Measurements from ENCODE around the gene PLCB1. TPM values are rescaled to one million over a fixed set of nuclear protein-coding genes. Genes with fewer than 3 reads are reported as not detected.
"Not testable (repeated sequence)": the region's sequence is repeated elsewhere in the genome, so short reads cannot be mapped to it uniquely, and the experiment has no call there.

The PLCB1 gene
- total RNA-seq, 1 donor from 2014 or later = 16.2 TPM

DNA sequence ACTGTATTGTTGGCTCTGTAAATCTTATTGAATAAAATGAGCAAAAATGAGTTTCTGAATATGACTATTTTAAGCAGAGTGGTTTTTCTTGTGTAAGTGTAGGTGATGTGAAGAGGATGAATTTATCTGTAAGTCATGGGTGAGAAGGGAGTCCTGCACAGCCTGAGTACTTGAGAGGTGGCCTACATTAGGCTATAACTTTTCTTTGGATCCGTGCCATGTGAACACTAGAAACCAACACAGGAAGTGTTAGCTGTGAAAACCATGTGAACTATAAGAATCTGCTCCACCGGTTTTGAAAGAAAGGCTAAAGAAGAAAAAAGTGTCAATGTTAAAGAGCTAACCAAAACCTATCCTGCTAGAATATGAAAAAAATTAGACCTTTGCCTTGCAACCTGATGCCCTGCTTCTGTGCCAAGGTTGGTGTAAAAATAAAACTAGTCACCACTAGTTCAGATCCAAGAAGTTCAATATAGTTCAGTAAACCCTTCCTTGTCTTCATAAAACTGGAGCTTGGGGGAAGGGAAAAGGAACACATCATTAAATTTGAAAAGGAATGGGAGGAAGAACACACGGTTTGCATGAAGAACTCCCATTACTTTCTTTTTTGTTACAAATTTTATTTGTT is 21.3 kb downstream of the PLCB1 start:
- Mint-ChIP-seq H3K27ac (no peak overlapping the region), H3K27me3 (no peaks in the 10 kb centered on the region), H3K4me1 (ENCODE audit: low read depth) (no peaks in the 10 kb centered on the region), H3K36me3 (ENCODE audit: insufficient read depth) (peaks cover 5% of the 10 kb centered on the region), H3K9me3 (ENCODE audit: low read depth) (peaks cover 6% of the 10 kb centered on the region), H3K4me3 (ENCODE audit: low read depth) (no peak overlapping the region)
- DNase-seq (ENCODE audit: low spot score, unreplicated experiment) = no peak
- no peak for TF ChIP-seq CTCF (IDR thresholded peaks at IDR 0.05; ENCODE audit: unreplicated experiment)

DNA sequence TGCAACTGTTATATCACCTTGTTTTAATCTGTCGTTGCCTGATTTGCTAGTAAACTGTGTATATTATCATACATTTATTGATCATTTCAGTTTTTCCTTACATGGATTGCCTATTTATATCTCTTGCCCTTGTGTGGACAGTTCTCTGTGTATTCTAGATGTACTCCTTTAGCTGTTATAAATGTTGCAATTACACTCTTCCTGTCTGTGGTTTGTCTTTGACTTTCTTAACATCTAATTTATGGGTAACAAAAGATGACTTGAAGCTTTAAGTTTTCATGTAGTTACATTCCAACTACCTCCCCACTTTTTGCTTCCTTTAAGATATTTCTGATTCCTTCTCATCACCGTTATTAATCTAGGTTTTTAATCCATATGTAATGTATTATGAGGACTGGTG is 22.6 kb downstream of the PLCB1 start:
- no peak overlapping the region for H3K4me3 Mint-ChIP-seq (ENCODE audit: low read depth)
- H3K27ac Mint-ChIP-seq = no peak overlapping the region

GRCh38 chr20:8155229-8155628 is 23.2 kb downstream of the PLCB1 start:
- Mint-ChIP-seq H3K9me3 (ENCODE audit: low read depth) (peaks cover 12% of the 10 kb centered on the region), H3K36me3 (ENCODE audit: insufficient read depth) (peaks cover 10% of the 10 kb centered on the region)

More for the DNA sequence above, 22.6 kb downstream of the PLCB1 start:
- Mint-ChIP-seq H3K27me3 (no peaks in the 10 kb centered on the region), H3K36me3 (ENCODE audit: insufficient read depth) (peaks cover 6% of the 10 kb centered on the region), H3K9me3 (ENCODE audit: low read depth) (peaks cover 8% of the 10 kb centered on the region), H3K4me1 (ENCODE audit: low read depth) (no peaks in the 10 kb centered on the region)
- no peak for TF ChIP-seq CTCF (IDR thresholded peaks at IDR 0.05; ENCODE audit: unreplicated experiment)
- no peak for DNase-seq (ENCODE audit: low spot score, unreplicated experiment)

GRCh38 chr20:8155812-8156211 is 23.7 kb downstream of the PLCB1 start:
- Mint-ChIP-seq H3K4me3 (ENCODE audit: low read depth) (no peak overlapping the region), H3K4me1 (ENCODE audit: low read depth) (no peaks in the 10 kb centered on the region), H3K27me3 (no peaks in the 10 kb centered on the region), H3K9me3 (ENCODE audit: low read depth) (peaks cover 13% of the 10 kb centered on the region), H3K36me3 (ENCODE audit: insufficient read depth) (peaks cover 10% of the 10 kb centered on the region), H3K27ac (no peak overlapping the region)
- DNase-seq (ENCODE audit: low spot score, unreplicated experiment) = no peak
- no peak for TF ChIP-seq CTCF (IDR thresholded peaks at IDR 0.05; ENCODE audit: unreplicated experiment)

More at GRCh38 chr20:8155229-8155628, 23.2 kb downstream of the PLCB1 start:
- no peak overlapping the region for H3K4me3 Mint-ChIP-seq (ENCODE audit: low read depth)
- no peak overlapping the region for H3K27ac Mint-ChIP-seq
- no peaks in the 10 kb centered on the region for H3K27me3 Mint-ChIP-seq
- H3K4me1 Mint-ChIP-seq (ENCODE audit: low read depth) = no peaks in the 10 kb centered on the region
- DNase-seq (ENCODE audit: low spot score, unreplicated experiment) = no peak
- TF ChIP-seq CTCF (IDR thresholded peaks at IDR 0.05; ENCODE audit: unreplicated experiment) = no peak

- no peaks in the 10 kb centered on the region for H3K27me3 Mint-ChIP-seq
- H3K27ac Mint-ChIP-seq = no peak overlapping the region
- H3K36me3 Mint-ChIP-seq (ENCODE audit: insufficient read depth) = peaks cover 10% of the 10 kb centered on the region
- peaks cover 13% of the 10 kb centered on the region for H3K9me3 Mint-ChIP-seq (ENCODE audit: low read depth)
- DNase-seq (ENCODE audit: low spot score, unreplicated experiment) = no peak
- no peaks in the 10 kb centered on the region for H3K4me1 Mint-ChIP-seq (ENCODE audit: low read depth)
- no peak for TF ChIP-seq CTCF (IDR thresholded peaks at IDR 0.05; ENCODE audit: unreplicated experiment)
- no peak overlapping the region for H3K4me3 Mint-ChIP-seq (ENCODE audit: low read depth)
These were observed 24.4 kb downstream of the PLCB1 start for GRCh38 chr20:8156235-8157079.

GRCh38 chr20:8159217-8159616 is 27.2 kb downstream of the PLCB1 start:
- H3K27ac Mint-ChIP-seq; H3K27me3 Mint-ChIP-seq; H3K4me3 Mint-ChIP-seq (ENCODE audit: low read depth); H3K4me1 Mint-ChIP-seq (ENCODE audit: low read depth); H3K36me3 Mint-ChIP-seq (ENCODE audit: insufficient read depth); DNase-seq (ENCODE audit: low spot score, unreplicated experiment): not testable (repeated sequence)
- peaks cover 13% of the 10 kb centered on the region for H3K9me3 Mint-ChIP-seq (ENCODE audit: low read depth)

All from progenitor cell of endocrine pancreas (in vitro differentiated cells).